SIG-M5 treated with dmso at 0.1 percent for 504 hours (cell line): ENCODE measurements around the gene EFCAB7.

Experiments used
- DNase-seq: peaks from one replicate; lab custom pipeline; 2025; ENCODE audit not compliant: unreplicated experiment; lab: John Stamatoyannopoulos, UW

EFCAB7 gene, protein sequence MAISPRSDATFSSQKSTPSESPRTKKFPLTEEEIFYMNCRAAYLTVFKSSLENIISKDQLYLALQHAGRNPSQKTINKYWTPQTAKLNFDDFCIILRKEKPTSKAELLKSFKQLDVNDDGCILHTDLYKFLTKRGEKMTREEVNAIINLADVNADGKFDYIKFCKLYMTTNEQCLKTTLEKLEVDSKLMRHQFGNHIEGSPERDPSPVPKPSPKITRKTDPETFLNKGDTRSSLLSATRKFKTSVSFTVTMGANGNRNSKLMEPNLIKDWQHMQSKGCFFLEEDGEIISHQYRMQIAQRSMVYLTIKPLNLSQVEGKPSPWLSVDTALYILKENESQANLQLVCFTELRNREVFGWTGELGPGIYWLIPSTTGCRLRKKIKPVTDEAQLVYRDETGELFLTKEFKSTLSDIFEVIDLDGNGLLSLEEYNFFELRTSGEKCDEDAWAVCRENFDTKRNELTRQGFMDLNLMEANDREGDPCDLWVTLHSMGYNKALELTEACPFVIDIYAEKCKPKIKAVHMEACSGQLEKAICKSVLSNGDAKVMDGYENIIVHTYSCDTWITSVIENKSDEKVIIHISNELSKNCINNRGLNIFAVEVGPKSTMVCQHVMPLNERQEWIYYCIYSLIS

DNA sequence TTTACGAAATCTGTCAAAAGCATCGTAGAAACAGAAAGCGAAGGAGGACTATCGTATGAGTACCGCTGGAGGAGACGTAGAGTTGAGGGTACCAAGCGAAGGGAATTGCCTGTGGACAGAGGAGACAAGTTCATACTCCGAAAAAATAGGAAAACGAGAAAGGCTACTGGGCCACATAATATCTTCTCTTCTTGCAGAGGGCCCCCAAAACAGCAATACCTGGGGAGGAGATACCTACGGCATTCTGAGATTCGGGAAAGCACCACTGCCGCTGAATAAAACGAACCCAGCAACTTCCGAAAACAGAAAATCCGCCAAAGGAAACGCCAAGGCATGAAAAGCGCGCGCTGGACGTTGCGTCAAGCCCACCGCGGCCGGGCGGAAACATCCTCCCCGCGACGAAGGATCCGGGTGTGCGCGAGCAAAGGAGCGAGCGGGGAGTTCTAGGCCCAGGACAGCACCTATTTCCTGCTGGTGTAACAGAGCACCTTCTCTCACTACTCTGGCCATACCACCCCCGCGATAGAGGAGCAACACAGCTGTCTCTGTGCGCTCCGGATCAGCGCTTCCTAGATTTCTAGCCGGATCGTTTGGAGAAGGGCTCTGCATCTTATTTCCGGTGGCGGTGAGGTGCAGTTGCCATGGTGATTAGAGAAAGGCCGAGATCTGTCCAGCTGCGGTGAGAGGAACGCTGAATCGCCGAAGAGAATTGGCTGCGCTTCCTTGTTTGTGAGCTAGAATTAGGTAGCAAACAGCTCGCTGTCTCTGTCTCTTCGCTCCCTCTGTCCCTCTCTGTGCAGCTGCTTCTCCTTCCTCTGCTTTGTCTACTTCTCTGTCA is at the start of gene EFCAB7, which contains the start of gene ITGB3BP:
Gene EFCAB7 (plus strand): TSS at position 635 of the 838 bp plus-strand sequence. CDS start 2,048 bp downstream, outside the sequence.
Gene ITGB3BP (minus strand): TSS at position 335 of the 838 bp plus-strand sequence. CDS start 92 bp downstream, at position 243.
- DNase-seq, result peak; percentile 95

DNA sequence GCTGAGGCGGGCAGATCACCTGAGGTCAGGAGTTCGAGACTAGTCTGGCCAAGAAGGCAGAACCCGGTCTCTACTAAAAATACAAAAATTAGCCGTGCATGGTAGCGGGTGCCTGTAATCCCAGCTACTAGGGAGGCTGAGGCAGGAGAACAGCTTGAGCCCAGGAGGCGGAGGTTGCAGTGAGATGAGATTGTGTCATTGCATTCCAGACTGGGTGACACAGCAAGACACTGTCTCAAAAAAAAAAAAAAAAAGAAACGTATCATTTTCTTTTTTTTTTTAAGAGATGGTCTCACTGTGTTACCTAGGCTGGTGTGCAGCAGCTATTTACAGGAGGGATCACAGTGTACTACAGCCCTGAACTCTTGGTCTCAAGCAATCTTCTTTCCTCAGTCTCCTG is 47.6 kb upstream of the EFCAB7 start:
- DNase-seq, result no peak

DNA sequence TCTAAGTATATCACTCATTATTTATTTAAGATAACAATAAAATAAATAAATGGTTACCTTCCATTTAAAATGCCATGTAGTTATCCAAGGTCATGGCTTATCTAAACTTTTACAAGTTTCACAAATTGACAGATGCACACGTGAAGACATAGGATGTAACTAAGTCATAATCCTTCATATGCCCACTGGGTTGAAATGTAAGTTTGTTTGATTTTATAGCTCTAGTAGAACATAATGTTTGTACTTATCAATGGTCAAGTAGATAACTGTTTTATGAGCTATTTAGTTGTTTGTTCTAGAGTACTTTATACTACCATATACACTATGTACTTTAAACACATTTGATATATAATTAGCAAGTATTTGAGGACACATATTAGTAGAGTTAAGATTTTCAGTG is 43.3 kb upstream of the EFCAB7 start:
- DNase-seq, result no peak

DNA sequence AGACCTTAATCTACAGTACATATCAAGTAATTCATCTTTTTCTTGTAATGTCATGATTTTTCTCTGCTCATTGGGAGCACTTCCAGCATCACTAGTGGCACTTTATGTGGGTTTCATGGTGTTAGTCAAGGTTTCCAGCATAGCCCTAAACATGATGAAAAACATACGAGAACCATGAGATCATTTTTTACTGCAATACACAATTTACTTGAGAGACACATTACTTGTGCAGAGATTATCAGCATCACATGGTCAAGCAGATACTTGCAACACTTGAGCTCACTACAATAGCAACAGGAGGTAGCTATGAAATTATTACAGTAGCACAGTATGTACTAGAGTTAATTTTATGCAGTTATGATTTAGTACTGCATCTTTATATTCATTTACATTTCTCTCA is 36.7 kb upstream of the EFCAB7 start:
- DNase-seq, result no peak

DNA sequence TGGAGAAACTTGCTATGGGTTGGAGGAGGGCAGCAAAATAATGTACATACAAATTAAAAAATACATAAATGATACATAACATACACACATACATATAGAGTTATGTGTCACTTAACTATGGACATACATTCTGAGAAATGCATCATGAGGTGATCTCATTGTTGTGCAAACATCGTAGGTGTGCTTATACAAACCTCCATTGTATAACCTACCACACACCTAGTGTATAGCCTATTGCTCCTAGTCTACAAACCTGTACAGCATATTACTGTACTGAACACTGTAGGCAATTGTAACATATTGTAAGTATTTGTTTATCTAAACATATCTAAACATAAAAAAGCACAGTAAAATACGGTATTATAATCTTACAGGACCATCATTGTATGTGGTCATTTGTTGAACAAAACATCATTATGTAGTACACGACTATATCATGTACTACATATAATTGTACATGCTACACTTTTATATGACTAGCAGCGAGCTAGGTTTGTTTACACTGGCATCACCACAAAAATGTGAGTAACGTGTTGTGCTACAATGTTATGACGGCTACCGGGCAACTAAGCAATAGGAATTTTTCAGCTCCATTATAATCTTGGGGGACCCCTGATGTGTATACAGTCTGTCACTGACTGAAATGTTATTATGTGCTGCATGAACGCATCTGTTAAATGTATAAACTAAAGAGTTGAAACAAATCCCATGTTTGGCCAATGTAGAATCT is 35.8 kb upstream of the EFCAB7 start:
- no peak for DNase-seq

DNA sequence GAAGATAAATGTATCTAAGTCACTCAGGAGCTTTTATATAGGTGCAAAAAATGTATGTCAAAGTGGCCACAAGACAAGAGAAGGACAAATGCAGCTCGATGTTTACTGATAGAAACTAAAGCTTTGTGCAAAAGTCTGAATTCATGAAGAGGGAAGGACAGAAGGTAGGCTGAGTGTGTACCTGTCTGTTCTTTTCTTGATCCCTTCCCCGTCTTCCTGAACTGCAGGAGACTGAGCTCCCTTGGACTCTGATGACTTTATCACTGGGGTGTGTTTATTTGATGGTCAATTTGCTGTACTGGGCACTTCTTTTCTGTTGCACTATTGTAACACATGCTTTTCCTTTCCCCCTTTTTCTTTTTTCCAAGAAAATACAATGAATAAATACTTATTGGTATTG is 25.7 kb upstream of the EFCAB7 start:
- DNase-seq, result no peak

DNA sequence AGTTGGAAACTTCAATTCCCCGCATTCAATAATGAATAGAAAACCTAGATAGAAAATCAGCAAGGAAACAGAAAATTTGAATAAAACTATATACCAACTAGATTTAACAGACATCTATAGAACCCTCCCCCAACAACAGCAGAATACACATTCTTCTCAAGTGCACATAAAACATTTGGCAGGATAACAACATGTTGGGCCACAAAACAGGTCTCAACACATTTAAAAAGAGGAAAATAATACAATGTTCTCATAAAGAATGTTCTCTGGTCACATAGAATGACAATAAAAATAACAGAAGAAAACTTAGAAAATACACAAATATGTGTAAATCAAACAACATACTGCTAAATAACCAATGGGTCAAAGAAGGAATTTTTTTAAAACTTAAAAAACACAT is 25.2 kb upstream of the EFCAB7 start:
- DNase-seq, result no peak

DNA sequence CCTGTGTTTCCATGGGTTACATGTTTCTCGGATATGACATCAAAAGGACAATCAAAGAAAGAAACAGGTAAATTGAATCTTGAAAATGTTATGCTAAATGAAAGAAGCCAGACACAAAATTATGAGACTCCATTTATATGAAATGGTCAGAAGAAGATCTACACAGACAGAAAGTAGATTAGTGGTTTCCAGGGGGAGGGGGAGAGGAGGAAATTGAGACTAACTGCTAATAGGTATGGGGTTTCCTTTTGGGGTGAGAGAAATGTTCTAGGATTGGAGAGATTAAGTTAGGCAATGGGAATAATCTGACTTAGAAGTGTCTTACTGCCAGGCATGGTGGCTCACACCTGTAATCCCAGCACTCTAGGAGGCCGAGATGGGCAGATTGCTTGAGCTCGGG is 22.1 kb upstream of the EFCAB7 start:
- no peak for DNase-seq

DNA sequence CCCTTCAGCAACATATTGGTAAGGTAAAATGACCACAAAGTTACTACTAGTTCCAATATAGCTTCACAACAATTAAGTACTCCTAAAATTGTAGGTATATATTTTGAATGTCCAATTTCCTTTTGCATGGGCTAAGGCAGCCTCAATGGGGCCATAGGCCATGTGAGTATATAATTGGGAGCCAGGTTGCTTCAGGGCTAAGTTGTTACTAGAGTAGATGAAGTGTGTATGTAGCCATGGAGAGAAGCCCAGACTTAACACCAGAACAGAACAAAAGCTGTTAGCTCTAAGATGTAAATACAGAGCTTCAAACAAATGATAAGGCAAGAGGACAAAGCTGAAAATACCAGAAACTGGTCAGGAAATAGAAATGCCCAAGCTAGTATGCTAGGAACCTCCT is 16.5 kb upstream of the EFCAB7 start:
- no peak for DNase-seq

DNA sequence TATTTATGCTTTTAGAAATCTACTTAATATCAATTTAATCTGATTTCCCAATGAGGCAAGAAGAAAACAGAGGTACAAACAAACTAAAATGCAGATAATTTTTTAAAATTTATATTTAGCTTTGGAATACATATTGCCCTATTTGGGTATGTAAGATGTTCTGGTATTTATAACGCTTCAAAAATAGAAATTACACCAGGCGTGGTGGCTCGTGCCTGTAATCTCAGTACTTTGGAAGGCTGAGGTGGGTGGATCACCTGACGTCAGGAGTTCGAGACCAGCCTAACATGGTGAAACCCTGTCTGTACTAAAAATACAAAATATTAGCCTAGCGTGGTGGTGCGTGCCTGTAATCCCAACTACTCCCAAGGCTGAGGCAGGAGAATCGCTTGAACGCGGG is 13.6 kb upstream of the EFCAB7 start:
- DNase-seq, result no peak

DNA sequence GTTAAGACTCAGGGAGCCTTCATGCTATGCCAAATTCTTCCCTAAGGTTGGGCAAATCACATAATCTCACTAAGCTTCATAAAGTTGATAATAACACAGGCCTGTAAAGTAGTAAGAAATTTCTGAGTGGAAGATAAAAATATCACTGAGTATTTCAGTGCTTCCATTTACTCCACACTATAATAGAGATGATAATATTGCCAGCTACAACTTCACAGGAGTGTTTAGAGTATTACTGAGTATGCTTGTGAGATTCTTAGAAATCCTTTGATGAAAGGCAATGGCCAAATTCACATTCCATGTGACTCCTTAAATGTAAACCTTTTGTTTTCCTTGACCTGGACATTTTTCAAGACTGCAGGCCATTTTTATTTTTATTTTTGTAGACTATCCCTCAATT is 10.7 kb upstream of the EFCAB7 start:
- no peak for DNase-seq

DNA sequence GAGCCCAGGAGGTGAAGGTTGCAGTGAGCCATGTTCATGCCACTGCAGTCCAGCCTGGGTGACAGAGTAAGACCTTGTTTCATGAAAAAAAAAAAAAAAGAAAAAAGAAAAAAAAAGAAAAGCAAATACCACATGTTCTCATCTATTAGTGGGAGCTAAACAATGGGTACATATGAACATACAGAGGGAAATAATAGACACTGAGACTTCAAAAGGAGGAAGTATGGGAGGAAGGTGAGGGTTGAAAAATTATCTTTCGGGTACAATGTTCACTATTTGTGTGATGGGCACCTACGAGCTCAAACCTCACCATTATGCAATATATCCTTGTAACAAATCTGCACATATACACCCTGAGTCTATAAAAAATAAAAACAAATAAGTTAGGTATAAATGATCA is 6.7 kb upstream of the EFCAB7 start:
- no peak for DNase-seq

DNA sequence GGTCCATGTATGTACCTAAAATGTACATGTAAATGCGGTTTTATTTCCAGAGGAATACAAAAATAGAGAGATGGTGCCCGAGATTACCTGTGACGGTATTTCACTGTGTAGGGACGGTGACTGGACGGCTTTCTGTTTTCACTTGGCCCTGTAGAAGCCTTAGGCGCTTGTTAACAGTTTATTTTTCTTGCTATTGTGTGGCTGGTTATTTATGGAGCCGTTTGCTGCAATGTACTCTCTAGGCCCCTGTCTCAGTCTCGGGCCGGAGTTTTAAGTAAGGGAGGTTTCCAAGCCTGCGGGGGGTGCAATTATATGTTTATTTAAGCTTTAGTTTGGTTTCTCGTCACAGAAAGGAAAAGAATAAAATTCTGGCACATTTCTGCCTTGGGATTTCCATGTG is 413 bp downstream of the EFCAB7 start:
- DNase-seq, result peak; percentile 37

DNA sequence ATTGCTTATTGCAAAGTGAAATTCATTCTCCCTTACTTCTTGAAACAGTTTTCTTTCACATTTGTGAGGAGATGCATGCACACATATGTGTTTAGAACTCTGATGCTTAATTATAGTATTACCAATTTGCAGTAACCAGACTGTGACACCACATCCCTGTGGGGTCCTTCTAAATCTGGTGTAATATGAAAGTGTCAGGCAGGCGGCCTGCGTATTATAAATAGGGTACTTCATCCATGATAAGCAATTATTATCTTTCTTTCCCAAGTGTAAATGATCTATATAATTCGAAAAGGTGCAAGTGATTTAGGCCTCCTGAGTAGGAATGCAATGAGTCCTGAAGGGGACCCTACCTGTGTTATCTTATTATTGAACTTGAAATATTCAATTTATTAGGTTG is 876 bp downstream of the EFCAB7 start:
- DNase-seq, result no peak

DNA sequence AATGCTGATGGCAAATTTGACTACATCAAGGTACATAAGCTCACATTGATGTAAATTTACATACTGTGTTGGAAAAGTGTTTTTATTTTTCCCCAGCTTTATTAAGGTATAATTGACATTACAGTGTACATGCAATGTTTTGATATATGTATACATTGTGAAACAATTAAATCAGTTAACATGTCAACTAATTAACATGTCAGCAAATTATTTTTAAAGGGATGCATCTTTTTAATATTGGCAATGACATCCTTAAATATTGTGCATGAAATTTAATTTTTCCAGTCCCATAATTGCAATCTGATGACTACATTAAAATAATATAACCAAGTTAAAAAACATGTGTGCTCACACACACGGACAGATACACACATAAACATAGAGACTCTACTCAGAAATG is 9.4 kb downstream of the EFCAB7 start:
- DNase-seq, result no peak

DNA sequence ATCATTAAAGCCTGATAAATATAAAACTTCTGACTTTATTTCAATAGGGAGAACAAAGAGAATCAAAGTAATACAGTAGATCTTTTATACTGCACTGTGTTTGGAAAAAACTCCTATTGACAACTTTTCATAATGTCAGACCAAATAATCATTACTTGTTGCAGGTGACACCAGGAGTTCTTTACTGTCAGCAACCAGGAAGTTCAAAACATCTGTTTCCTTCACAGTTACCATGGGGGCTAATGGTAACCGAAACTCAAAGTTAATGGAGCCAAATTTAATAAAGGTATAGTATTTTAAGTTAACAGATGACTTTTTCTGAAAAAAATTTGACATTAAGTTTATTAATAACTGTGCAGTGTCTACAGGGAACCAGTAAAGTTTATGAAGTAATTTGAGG is 10.6 kb downstream of the EFCAB7 start:
- DNase-seq, result no peak

DNA sequence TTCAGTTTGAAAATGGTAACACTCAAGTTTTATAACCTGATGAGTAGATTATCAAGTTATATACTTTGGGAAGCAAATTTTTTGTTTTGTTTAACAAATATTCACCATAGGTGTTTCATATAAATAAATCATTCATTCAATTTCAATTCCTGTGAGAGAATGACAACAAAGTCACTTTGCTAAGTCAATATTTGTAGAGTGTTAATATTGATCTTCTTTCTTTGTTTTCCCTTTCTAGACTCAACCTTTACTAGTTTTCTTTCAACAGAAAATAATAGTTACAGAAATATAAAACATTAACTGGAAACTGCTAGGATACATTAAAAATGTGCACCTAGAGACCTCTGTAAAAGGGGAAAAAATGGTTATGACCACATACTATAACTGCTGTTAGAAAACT is 11.1 kb downstream of the EFCAB7 start:
- DNase-seq, result no peak

DNA sequence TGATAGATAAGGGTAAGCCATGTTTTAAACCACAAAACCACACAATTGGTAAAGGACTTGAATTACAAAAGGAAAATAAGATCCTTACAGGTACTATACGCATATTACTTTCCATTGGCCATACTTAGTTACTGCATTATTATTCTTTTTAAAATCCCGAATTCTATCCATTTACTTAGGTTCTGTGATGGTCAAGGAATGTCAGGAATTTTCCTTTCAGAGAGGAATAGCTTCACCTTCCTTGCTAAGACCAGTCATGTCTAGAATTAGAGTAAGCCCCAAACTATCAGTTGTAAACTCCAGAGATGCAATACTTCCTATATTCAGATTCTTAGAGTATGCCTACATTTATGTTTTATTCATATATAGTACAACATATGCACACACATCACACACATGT is 13.7 kb downstream of the EFCAB7 start:
- DNase-seq, result no peak

DNA sequence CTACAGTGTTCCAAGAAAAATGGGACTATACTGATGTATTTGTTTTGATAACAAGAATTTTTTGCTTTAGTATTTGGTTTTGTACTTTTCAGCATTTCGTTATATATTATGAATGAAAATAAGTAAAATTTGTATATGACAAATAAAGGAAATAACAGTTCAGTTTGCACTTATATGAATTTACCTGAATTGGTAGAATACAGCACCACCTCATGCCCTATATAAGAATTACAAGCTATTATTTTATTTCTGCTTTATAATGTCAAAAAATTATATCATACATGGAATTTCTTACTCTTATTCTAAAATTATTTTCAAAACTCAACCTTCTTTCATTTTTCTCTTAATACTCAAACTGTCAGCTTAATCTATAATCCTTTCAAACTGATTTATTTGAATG is 14.6 kb downstream of the EFCAB7 start:
- DNase-seq, result peak; percentile 5

DNA sequence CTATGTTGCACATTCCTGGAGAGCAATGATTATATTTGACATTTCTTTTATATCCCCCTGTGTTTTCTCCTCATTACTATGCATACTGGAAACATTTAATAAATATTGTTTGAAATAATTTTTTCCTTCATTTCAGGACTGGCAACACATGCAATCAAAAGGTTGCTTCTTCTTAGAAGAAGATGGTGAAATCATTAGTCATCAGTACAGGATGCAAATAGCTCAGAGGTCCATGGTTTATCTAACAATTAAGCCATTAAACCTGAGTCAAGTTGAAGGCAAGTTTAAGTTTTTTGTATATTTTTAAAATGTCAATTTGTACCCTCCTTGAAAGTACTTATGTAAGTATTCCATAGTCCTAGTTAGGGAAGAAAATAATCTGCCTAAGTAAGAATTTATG is 22.5 kb downstream of the EFCAB7 start:
- peak; percentile 6 for DNase-seq
